AG04450 (cell line): ENCODE results near the gene CTSH. TPM values are rescaled to one million over a fixed set of nuclear protein-coding genes. Genes with fewer than 3 reads are reported as not detected.

Experiments used
- CTCF ChIA-PET: fragments of 300-600, 350-600 bp; formaldehyde crosslinking; extraction: SDS; loops from one replicate; lab custom pipeline; 2022; ENCODE audit warnings: antibody characterized with exemption, inconsistent platforms; lab: Charles Lee
- POLR2A ChIA-PET: fragments of 350-600 bp; formaldehyde crosslinking; extraction: SDS; loops from one replicate; lab custom pipeline; 2021; ENCODE audit warnings: antibody characterized with exemption, inconsistent platforms; lab: Yijun Ruan, JAX
- DNase-seq: peaks from one replicate; pipeline ENCODE4 v3.0.0-alpha.2; 2011; ENCODE audit warnings: low read depth, low spot score
- H3K27ac ChIP-seq: one replicate; pipeline ENCODE4 v1.5.1; 2012; ENCODE audit warnings: low read depth, low read length, control low read depth
- H3K27me3 ChIP-seq: one replicate; pipeline ENCODE4 v1.6.0; 2012; ENCODE audit warnings: low read length; ENCODE audit not compliant: control insufficient read depth, insufficient read depth
- H3K4me3 ChIP-seq: 2 replicates; pipeline ENCODE4 v1.5.1; 2011; ENCODE audit warnings: mild to moderate bottlenecking, low read depth, low read length, control low read depth
- H3K9me3 ChIP-seq: 2 replicates; pipeline ENCODE4 v1.5.1; 2012; ENCODE audit warnings: low read length; ENCODE audit not compliant: control insufficient read depth, insufficient read depth
- CTCF ChIP-seq: IDR thresholded peaks from 2 replicates; pipeline ENCODE4 v1.5.1; 2011; ENCODE audit warnings: low read depth, low read length, control low read depth, inconsistent platforms
- polyA plus RNA-seq: library from polyadenylated mRNA; depleted of rRNA; stranded (reverse); fragments of >200 nt; gene quantifications from 2 replicates; pipeline ENCODE4 v1.2.3, GENCODE V29; 2011

Gene CTSH
- polyA plus RNA-seq, 1 experiment = 4.8 TPM

GRCh38 chr15:78957416-78958093 is 12.7 kb upstream of the CTSH start:
- DNase-seq = no peak
- TF ChIP-seq CTCF = no peak
- Histone ChIP-seq H3K27ac (no peak overlapping the region), H3K27me3 (peaks cover 11% of the 10 kb centered on the region), H3K9me3 (peaks cover 5% of the 10 kb centered on the region), H3K4me3 (no peak overlapping the region)
- ChIA-PET CTCF (interaction anchor here (1.5 kb wide), 1 partner anchor 22 kb away, joined by 5 read pairs; no protein-coding TSS in a partner anchor), POLR2A (no interaction called here)

GRCh38 chr15:78956937-78957336 is 12.1 kb upstream of the CTSH start:
- ChIA-PET CTCF (interaction anchor here (1.5 kb wide), 1 partner anchor 22 kb away, joined by 5 read pairs; no protein-coding TSS in a partner anchor), POLR2A (no interaction called here)
- TF ChIP-seq CTCF = no peak
- DNase-seq = no peak
- Histone ChIP-seq H3K27me3 (peaks cover 11% of the 10 kb centered on the region), H3K27ac (no peak overlapping the region), H3K4me3 (no peak overlapping the region), H3K9me3 (peaks cover 5% of the 10 kb centered on the region)

- ChIA-PET POLR2A (no interaction called here), CTCF (interaction anchor here (0.5 to 1.1 kb wide), 2 partner anchors 13 to 144 kb away, joined by 3 to 4 read pairs; partner anchors contain the start of gene ADAMTS7)
- TF ChIP-seq CTCF = no peak
- Histone ChIP-seq H3K4me3 (no peak overlapping the region), H3K9me3 (peaks cover 4% of the 10 kb centered on the region), H3K27me3 (peaks cover 10% of the 10 kb centered on the region), H3K27ac (no peak overlapping the region)
- DNase-seq = no peak
These were observed 10.5 kb upstream of the CTSH start for GRCh38 chr15:78955355-78955754.

- H3K27ac ChIP-seq = peak overlapping the region; percentile 21
- no peak overlapping the region for H3K4me3 ChIP-seq
- POLR2A ChIA-PET = no interaction called here
- CTCF ChIA-PET = no interaction called here
- peaks cover 20% of the 10 kb centered on the region for H3K27me3 ChIP-seq
- no peak for DNase-seq
- TF ChIP-seq CTCF = no peak
- H3K9me3 ChIP-seq = no peaks in the 10 kb centered on the region
These were observed 7.0 kb upstream of the CTSH start for GRCh38 chr15:78951841-78952238.

- Histone ChIP-seq H3K27me3 (peaks cover 22% of the 10 kb centered on the region), H3K9me3 (no peaks in the 10 kb centered on the region), H3K4me3 (no peak overlapping the region), H3K27ac (peak overlapping the region; percentile 21)
- TF ChIP-seq CTCF = peak; percentile 64
- CTCF ChIA-PET = interaction anchor here (1.3 to 1.4 kb wide), 2 partner anchors 29 to 77 kb away, joined by 3 to 5 read pairs; no protein-coding TSS in a partner anchor
- POLR2A ChIA-PET = no interaction called here
- peak; percentile 26 for DNase-seq
These were observed 6.3 kb upstream of the CTSH start for GRCh38 chr15:78950902-78951840.
